Kidney (tissue), 14 donors: ENCODE measurements around the gene COL6A1. TPM values are rescaled to one million over a fixed set of nuclear protein-coding genes. Genes with fewer than 3 reads are reported as not detected.
A peak's percentile ranks its signal among the peaks of the same experiment; 100 is the strongest.

Experiments
- DNase-seq, 5 donors: peaks; one replicate each; pipeline ENCODE4 v3.0.0-alpha.2; 2013 to 2020
- FAIRE-seq: peaks from 2 replicates; lab custom pipeline; 2012; peaks lifted over from hg19 to GRCh38; lab: Jason Lieb, UNC
- H3K27ac ChIP-seq, 2 donors: one replicate each; pipeline ENCODE4 v1.7.0; 2013; ENCODE audit warnings: low read depth in 2 of 2, low read length in 2 of 2, inconsistent platforms in 1 of 2
- H3K27me3 ChIP-seq: one replicate; pipeline ENCODE4 v1.7.1; 2013; ENCODE audit warnings: low read length, inconsistent platforms; ENCODE audit not compliant: control insufficient read depth, insufficient read depth
- H3K36me3 ChIP-seq, 3 donors: one replicate each; pipeline versions ENCODE4 v1.7.0 to v1.7.1; 2013; ENCODE audit warnings: low read length in 3 of 3, control low read depth in 1 of 3, inconsistent platforms in 1 of 3; ENCODE audit not compliant: insufficient read depth in 3 of 3, control insufficient read depth in 2 of 3
- H3K4me1 ChIP-seq, 3 donors: one replicate each; pipeline versions ENCODE4 v1.7.0 to v1.7.1; 2013; ENCODE audit warnings: low read length in 3 of 3, inconsistent platforms in 1 of 3, low read depth in 1 of 3; ENCODE audit not compliant: control insufficient read depth in 2 of 3, insufficient read depth in 2 of 3
- H3K4me3 ChIP-seq, 3 donors: one replicate each; pipeline versions ENCODE4 v1.7.0 to v1.8.1; 2013; ENCODE audit warnings: low read length in 3 of 3, control low read depth in 1 of 3, inconsistent platforms in 1 of 3
- H3K9ac ChIP-seq, 3 donors: one replicate each; pipeline versions ENCODE4 v1.7.0 to v1.7.1; 2013; ENCODE audit warnings: low read length in 3 of 3, control low read depth in 1 of 3, inconsistent platforms in 1 of 3
- H3K9me3 ChIP-seq, 3 donors: one replicate each; pipeline versions ENCODE4 v1.7.0 to v1.7.1; 2013; ENCODE audit warnings: low read length in 3 of 3, control low read depth in 1 of 3, inconsistent platforms in 1 of 3; ENCODE audit not compliant: control insufficient read depth in 2 of 3, insufficient read depth in 1 of 3
- intact Hi-C: fragments of 100-400 bp; cut with DNase I; formaldehyde crosslinking; loops from one replicate; pipeline ENCODE4 v1.11.1; 2022
- polyA plus RNA-seq: library from polyadenylated mRNA; stranded (reverse); fragments of 350-450 nt; fragmentation: Illumina TruSeq; extraction: RNeasy Lipid Tissue Mini Kit (QIAGEN cat#74804); gene quantifications from one replicate; pipeline ENCODE4 v1.2.3, GENCODE V29; 2014; ENCODE audit warnings: low read depth, low replicate concordance; ENCODE audit not compliant: insufficient read depth
- total RNA-seq: library from RNA; stranded (reverse); fragmentation: NEBNext Ultra II Directional; extraction: Animal tissue kit (Norgen Biotek cat#: 25700); gene quantifications from one replicate; pipeline ENCODE4 v1.2.1, GENCODE V29; 2021
- TF ChIP-seq, protein P1 (sequence below): IDR thresholded peaks from 3 replicates; pipeline ENCODE4 v1.5.1; 2012; ENCODE audit warnings: mild to moderate bottlenecking, moderate library complexity, borderline replicate concordance; ENCODE audit not compliant: insufficient read depth; ENCODE audit errors: extremely low read depth
- donor health status: control.
- donor health status: control.
- donor health status: control.
- donor health status: control.
- donor health status: control.
- donor health status: DM: yes; HTN: yes; CAD: no.
- donor health status: Normal renal cell carcinoma (clear cell type).

The COL6A1 gene
- total and polyA plus RNA-seq, 2 donors from 2014 or later: 112 to 127 TPM

DNA sequence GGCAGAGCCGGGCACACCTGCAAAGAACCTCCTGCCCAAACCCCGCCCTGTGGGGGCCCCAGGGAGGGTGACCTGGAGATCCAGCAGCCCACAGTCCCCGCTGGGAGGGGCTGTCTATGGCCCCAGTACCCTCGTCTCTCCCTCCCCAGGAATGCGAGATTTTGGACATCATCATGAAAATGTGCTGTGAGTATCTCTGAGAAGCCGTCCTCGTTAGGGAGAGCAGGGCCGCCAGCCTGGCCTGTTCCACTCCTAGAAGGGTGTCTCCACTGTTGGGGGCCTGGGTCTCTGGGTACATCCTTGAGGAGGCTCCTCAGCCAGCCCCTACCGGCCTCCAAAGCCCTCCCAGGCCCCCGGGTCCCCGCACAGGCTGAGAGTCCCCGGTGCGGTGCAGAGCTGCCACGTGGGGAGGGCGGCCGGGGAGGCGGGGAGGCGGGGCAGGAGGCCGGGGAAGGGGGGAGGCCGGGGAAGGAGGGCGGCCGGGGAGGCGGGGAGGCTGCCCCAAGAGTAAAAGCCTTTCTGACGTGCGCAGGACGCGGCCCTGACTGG lies 18.7 kb downstream of the COL6A1 start:
- no peaks in the 10 kb centered on the region for H3K27me3 ChIP-seq
- TF ChIP-seq, protein P1, sequence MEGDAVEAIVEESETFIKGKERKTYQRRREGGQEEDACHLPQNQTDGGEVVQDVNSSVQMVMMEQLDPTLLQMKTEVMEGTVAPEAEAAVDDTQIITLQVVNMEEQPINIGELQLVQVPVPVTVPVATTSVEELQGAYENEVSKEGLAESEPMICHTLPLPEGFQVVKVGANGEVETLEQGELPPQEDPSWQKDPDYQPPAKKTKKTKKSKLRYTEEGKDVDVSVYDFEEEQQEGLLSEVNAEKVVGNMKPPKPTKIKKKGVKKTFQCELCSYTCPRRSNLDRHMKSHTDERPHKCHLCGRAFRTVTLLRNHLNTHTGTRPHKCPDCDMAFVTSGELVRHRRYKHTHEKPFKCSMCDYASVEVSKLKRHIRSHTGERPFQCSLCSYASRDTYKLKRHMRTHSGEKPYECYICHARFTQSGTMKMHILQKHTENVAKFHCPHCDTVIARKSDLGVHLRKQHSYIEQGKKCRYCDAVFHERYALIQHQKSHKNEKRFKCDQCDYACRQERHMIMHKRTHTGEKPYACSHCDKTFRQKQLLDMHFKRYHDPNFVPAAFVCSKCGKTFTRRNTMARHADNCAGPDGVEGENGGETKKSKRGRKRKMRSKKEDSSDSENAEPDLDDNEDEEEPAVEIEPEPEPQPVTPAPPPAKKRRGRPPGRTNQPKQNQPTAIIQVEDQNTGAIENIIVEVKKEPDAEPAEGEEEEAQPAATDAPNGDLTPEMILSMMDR: no peak
- intact Hi-C loops: no loop called here
- H3K4me1 ChIP-seq: no peaks in the 10 kb centered on the region
- FAIRE-seq: no peak
- H3K9ac ChIP-seq: no peak overlapping the region
- DNase-seq: peak in 2 of 5 donors; percentile 26 to 73
- H3K36me3 ChIP-seq: no peaks in the 10 kb centered on the region
- H3K9me3 ChIP-seq: no peaks in the 10 kb centered on the region
- no peak overlapping the region for H3K4me3 ChIP-seq
- no peak overlapping the region for H3K27ac ChIP-seq

DNA sequence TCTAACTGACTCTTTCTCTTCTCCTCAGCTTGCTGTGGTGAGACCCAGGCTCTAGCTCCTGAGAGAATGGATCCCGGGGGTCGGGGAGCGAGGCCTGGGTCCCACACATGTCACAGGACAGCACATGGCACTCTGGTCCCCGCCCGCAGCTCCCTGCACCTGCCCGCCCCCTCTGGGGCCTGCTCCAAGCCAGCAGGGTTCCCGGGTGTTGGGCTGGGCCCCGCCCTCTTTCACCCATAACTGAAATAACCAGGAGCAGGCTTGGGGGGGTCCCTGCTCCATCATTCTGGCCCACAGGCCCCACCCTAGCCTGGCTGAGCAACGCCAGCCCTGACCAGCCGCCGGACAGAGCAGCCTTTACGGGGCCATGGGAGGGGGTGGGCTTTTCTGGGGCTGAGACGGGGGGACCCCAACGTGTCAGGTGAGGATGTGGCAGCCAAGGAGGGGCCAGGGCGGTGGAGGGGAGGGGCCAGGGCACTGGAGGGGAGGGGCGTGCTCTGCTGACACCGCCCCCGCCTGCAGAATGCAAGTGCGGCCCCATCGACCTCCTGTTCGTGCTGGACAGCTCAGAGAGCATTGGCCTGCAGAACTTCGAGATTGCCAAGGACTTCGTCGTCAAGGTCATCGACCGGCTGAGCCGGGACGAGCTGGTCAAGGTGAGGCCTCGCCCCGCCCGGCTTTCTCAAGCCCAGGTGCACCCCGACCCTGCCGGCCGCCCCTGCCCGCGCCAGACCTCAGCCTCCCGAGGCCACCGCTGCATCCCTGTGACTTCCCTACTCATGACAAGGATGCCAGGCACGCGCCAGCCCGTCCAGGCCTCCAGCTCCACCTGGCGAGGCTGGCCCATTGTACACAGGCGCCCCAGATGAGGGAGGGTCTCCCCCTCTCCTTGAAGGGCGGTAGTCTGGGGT lies 19.4 kb downstream of the COL6A1 start:
- H3K36me3 ChIP-seq: no peaks in the 10 kb centered on the region
- no peaks in the 10 kb centered on the region for H3K27me3 ChIP-seq
- TF ChIP-seq, protein P1: no peak
- DNase-seq (peak in 2 of 5 donors; percentile 35 to 68), FAIRE-seq (no peak)
- no peaks in the 10 kb centered on the region for H3K9me3 ChIP-seq
- intact Hi-C loops: no loop called here
- H3K9ac ChIP-seq: no peak overlapping the region
- no peak overlapping the region for H3K4me3 ChIP-seq
- no peak overlapping the region for H3K27ac ChIP-seq
- no peaks in the 10 kb centered on the region for H3K4me1 ChIP-seq

DNA sequence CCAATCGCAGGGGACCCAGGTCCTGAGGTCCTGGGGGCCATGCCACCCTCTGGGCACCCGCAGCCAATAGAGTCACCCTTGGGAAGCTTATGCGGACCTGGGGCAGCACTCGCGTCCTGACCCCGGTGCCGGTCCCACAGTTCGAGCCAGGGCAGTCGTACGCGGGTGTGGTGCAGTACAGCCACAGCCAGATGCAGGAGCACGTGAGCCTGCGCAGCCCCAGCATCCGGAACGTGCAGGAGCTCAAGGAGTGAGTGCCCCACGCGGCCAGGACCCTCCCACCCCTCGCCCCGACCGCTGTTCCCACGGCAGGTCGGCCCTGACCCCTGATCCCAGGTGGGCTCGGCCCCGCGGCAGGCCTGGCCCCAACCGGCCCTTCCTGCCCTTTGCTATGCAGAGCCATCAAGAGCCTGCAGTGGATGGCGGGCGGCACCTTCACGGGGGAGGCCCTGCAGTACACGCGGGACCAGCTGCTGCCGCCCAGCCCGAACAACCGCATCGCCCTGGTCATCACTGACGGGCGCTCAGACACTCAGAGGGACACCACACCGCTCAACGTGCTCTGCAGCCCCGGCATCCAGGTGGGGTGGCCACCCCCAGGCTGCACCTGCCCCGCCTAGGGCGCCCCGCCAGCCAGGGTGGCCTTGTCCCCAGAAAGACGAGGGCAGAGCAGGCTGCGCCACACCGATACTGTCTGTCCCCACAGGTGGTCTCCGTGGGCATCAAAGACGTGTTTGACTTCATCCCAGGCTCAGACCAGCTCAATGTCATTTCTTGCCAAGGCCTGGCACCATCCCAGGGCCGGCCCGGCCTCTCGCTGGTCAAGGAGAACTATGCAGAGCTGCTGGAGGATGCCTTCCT lies 20.5 kb downstream of the COL6A1 start:
- Histone ChIP-seq H3K27ac (no peak overlapping the region), H3K27me3 (no peaks in the 10 kb centered on the region), H3K4me1 (no peaks in the 10 kb centered on the region), H3K9me3 (no peaks in the 10 kb centered on the region), H3K36me3 (no peaks in the 10 kb centered on the region), H3K4me3 (no peak overlapping the region), H3K9ac (no peak overlapping the region)
- FAIRE-seq (no peak), DNase-seq (peak in 2 of 5 donors; percentile 31 to 73)
- TF ChIP-seq, protein P1: no peak
- intact Hi-C loops: no loop called here
